Heart right ventricle (tissue), 16 donors: ENCODE results near the gene MLLT11. TPM values are rescaled to one million over a fixed set of nuclear protein-coding genes. Genes with fewer than 3 reads are reported as not detected.

Source experiments
- ATAC-seq, 8 donors: fragments of 200-7000 bp; cut with Tn5 transposase; one replicate each; pipeline ENCODE4 v1.9.1; 2020; ENCODE audit warnings: mild to moderate bottlenecking in 8 of 8, moderate library complexity in 8 of 8, moderate number of reproducible peaks in 1 of 8
- DNase-seq, 2 donors: peaks; one replicate each; pipeline ENCODE4 v3.0.0-alpha.2; 2020
- H3K27ac ChIP-seq, 10 donors: fragments of 200-600 bp; sonication (generic) in 2 of 10; one replicate each; pipeline versions ENCODE4 v1.5.0 to v1.8.0; 2020 to 2022; ENCODE audit warnings: mild to moderate bottlenecking in 3 of 10
- H3K27me3 ChIP-seq, 7 donors: fragments of 200-600 bp; one replicate each; pipeline ENCODE4 v1.8.0; 2021 to 2022; ENCODE audit warnings: mild to moderate bottlenecking in 2 of 7
- H3K36me3 ChIP-seq, 9 donors: fragments of 200-600 bp; sonication (generic) in 1 of 9; one replicate each; pipeline versions ENCODE4 v1.5.0 to v1.8.0; 2020 to 2022; ENCODE audit warnings: mild to moderate bottlenecking in 2 of 9
- H3K4me1 ChIP-seq, 9 donors: fragments of 200-600 bp; sonication (generic) in 1 of 9; one replicate each; pipeline versions ENCODE4 v1.5.0 to v1.8.0; 2020 to 2022; ENCODE audit warnings: mild to moderate bottlenecking in 4 of 9
- H3K4me3 ChIP-seq, 10 donors: fragments of 200-600 bp; sonication (generic) in 2 of 10; one replicate each; pipeline versions ENCODE4 v1.5.0 to v1.8.0; 2020 to 2022; ENCODE audit warnings: mild to moderate bottlenecking in 7 of 10, moderate library complexity in 2 of 10
- H3K9me3 ChIP-seq, 11 donors: fragments of 200-600 bp in 10 of 11; sonication (generic) in 2 of 11; one replicate each; pipeline versions ENCODE4 v1.5.0 to v1.8.0; 2013 to 2022; ENCODE audit warnings: mild to moderate bottlenecking in 2 of 11, control low read depth in 1 of 11, moderate library complexity in 1 of 11
- WGBS, 2 donors: extraction: QIAGEN DNeasy Blood & Tissue Kit; methylation state at CpG; one replicate each; pipeline ENCODE4 v1.1.7; 2013; ENCODE audit warnings: inconsistent platforms in 1 of 2; 5-methylcytosine and 5-hydroxymethylcytosine counted together
- intact Hi-C, 10 donors: fragments of 100-400 bp; cut with DNase I; formaldehyde crosslinking; loops; one replicate each; pipeline versions ENCODE4 v1.11.1 to v1.14.2; 2022
- polyA plus RNA-seq, 2 donors: library from polyadenylated mRNA; stranded (reverse); fragments of 200-250 nt; gene quantifications; one replicate each; pipeline ENCODE4 v1.2.3, GENCODE V29; 2013
- total RNA-seq, 10 donors: library from RNA; stranded (reverse); fragmentation: NEBNext Ultra II Directional in 3 of 10; extraction: Animal tissue kit (Norgen Biotek cat#: 25700) in 3 of 10; gene quantifications; one replicate each; pipeline versions ENCODE4 v1.2.1 to v1.2.4, GENCODE V29; 2021 to 2023
- TF ChIP-seq, protein P1 (sequence below), 9 donors: fragments of 200-600 bp; sonication (generic) in 2 of 9; IDR thresholded peaks; one replicate each; pipeline versions ENCODE4 v1.5.0 to v1.8.0; 2021 to 2022; ENCODE audit warnings: antibody characterized with exemption in 9 of 9, mild to moderate bottlenecking in 5 of 9, moderate library complexity in 1 of 9
- donor health status: Arrhythmogenic right ventricular cardiomyopathy.
- donor health status: ischemic (EF 13 %, LVEDD 7.1; RV severe dilation, severe dysfunction).
- donor health status: healthy with polysubstance abuse.
- donor health status: DM: no; HTN: yes; CAD: no.
- donor health status: DM: no; HTN: no; CAD: no.
- donor health status: ischemic (EF 25% LVEDD 6.9; RV normal size, moderate dysfunction).
- donor health status: ischemic (EF 25% LVEDD 5.7; RV mildly dilated, moderate dysfunction).
- donor health status: healthy.
- donor health status: DM: yes; HTN: yes; CAD: no.
- donor health status: Ischemic cardiomyopathy.
- donor health status: ischemic (EF 35%, LVEDD 5.7; RV mildly dilated, moderate dysfunction).
- donor health status: nonischemic (EF 11% LVEDD 7.7; RV severe dilation, severe dysfunction).
- donor health status: DM: yes; HTN: yes; CAD: no.
- donor health status: PGD.
- donor health status: ischemic (EF 29% LVEDD 5.4; RV normal size, mild dysfunction).
- donor health status: nonischemic (EF 23%, LVEDD 6.1; RV moderate dilation, normal function).

MLLT11 gene
- total and polyA plus RNA-seq, 12 donors, result 1.4 to 57.8 (median 22.6) TPM

GRCh38 chr1:151043163-151043562 lies 17.0 kb upstream of the MLLT11 start:
- whole genome bisulfite sequencing, 2 donors, result 93 to 97% methylated on average over 1 of the region's 1 CpG
- ATAC-seq (no peak), DNase-seq (no peak)
- Histone ChIP-seq H3K4me3 (no peak overlapping the region), H3K36me3 (peaks cover 0 to 22% (median 0%) of the 10 kb centered on the region in 9 donors), H3K27ac (no peak overlapping the region), H3K27me3 (no peaks in the 10 kb centered on the region), H3K4me1 (peaks cover 0 to 12% (median 4%) of the 10 kb centered on the region in 9 donors), H3K9me3 (no peaks in the 10 kb centered on the region)
- intact Hi-C loops, result no loop called here
- TF ChIP-seq, protein P1, sequence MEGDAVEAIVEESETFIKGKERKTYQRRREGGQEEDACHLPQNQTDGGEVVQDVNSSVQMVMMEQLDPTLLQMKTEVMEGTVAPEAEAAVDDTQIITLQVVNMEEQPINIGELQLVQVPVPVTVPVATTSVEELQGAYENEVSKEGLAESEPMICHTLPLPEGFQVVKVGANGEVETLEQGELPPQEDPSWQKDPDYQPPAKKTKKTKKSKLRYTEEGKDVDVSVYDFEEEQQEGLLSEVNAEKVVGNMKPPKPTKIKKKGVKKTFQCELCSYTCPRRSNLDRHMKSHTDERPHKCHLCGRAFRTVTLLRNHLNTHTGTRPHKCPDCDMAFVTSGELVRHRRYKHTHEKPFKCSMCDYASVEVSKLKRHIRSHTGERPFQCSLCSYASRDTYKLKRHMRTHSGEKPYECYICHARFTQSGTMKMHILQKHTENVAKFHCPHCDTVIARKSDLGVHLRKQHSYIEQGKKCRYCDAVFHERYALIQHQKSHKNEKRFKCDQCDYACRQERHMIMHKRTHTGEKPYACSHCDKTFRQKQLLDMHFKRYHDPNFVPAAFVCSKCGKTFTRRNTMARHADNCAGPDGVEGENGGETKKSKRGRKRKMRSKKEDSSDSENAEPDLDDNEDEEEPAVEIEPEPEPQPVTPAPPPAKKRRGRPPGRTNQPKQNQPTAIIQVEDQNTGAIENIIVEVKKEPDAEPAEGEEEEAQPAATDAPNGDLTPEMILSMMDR (IDR thresholded peaks at IDR 0.05), result no peak

DNA sequence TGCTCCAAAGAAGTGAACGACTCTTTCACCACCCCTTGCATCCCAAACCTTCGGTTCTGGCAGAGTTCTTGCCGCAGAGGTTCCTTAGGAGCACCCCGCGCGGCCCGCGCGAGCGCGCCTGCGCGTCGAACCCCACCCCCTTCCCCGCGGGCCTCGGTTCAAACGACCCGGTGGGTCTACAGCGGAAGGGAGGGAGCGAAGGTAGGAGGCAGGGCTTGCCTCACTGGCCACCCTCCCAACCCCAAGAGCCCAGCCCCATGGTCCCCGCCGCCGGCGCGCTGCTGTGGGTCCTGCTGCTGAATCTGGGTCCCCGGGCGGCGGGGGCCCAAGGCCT lies 12.6 kb upstream of the MLLT11 start, which contains the start of gene C1orf56:
TSS of gene C1orf56 (plus strand) at position 161 of the 334 bp plus-strand sequence. CDS start at position 258, 97 bp downstream.
- TF ChIP-seq, protein P1 (IDR thresholded peaks at IDR 0.05), result no peak
- Histone ChIP-seq H3K27ac (peak within 1 kb of the TSS; percentile 71 to 95 (median 90)), H3K4me1 (peaks cover 0 to 38% (median 28%) of the 10 kb centered on the region in 9 donors), H3K27me3 (no peaks in the 10 kb centered on the region), H3K4me3 (peak within 1 kb of the TSS; percentile 44 to 98 (median 76)), H3K36me3 (peaks cover 0 to 48% (median 13%) of the 10 kb centered on the region in 9 donors), H3K9me3 (no peaks in the 10 kb centered on the region)
- peak; percentile 59 to 76 for DNase-seq
- peak; percentile 82 to 88 (median 86) for ATAC-seq
- intact Hi-C loops, result loop anchor here in 1 of 10 donors (1.0 kb wide), 1 partner anchor 24 kb away; no protein-coding TSS in a partner anchor
- 1% methylated on average over 26 to 29 of the region's 29 CpGs for WGBS, 2 donors

- intact Hi-C loops, result loop anchor here in 1 of 10 donors (1.0 kb wide), 1 partner anchor 23 kb away; no protein-coding TSS in a partner anchor
- peaks cover 0 to 38% (median 28%) of the 10 kb centered on the region in 9 donors for H3K4me1 ChIP-seq
- H3K4me3 ChIP-seq, result peak overlapping the region; percentile 44 to 98 (median 76)
- peak; percentile 73 to 90 (median 86) for ATAC-seq
- no peaks in the 10 kb centered on the region for H3K27me3 ChIP-seq
- peaks cover 0 to 48% (median 18%) of the 10 kb centered on the region in 9 donors for H3K36me3 ChIP-seq
- peak overlapping the region; percentile 71 to 95 (median 90) for H3K27ac ChIP-seq
- 0% methylated on average over 48 of the region's 48 CpGs for WGBS, 2 donors
- peak; percentile 73 for DNase-seq
- no peaks in the 10 kb centered on the region for H3K9me3 ChIP-seq
- TF ChIP-seq, protein P1 (IDR thresholded peaks at IDR 0.05), result peak in 8 of 9 donors; percentile 25 to 68 (median 57)
These were observed 12.1 kb upstream of the MLLT11 start for GRCh38 chr1:151047925-151048644.

DNA sequence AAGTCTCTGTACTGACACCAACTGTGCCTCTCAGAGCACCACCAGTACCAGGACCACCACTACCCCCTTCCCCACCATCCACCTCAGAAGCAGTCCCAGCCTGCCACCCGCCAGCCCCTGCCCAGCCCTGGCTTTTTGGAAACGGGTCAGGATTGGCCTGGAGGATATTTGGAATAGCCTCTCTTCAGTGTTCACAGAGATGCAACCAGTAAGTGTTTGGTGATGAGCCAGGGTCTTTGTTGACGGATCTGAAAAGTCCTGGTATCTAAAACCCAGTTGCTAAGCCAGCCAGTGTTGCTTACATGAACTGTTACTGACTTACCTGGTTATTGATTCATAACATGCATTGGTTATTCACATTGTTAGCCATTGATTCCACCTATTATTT lies 11.6 kb upstream of the MLLT11 start:
- 11 to 15% methylated on average over 3 of the region's 3 CpGs for WGBS, 2 donors
- Histone ChIP-seq H3K4me1 (peaks cover 0 to 38% (median 28%) of the 10 kb centered on the region in 9 donors), H3K9me3 (no peaks in the 10 kb centered on the region), H3K36me3 (peaks cover 0 to 48% (median 24%) of the 10 kb centered on the region in 9 donors), H3K27me3 (no peaks in the 10 kb centered on the region), H3K27ac (peak overlapping the region; percentile 71 to 95 (median 90)), H3K4me3 (peak overlapping the region; percentile 44 to 98 (median 76))
- TF ChIP-seq, protein P1 (IDR thresholded peaks at IDR 0.05), result peak in 2 of 9 donors; percentile 2 to 63
- intact Hi-C loops, result no loop called here
- no peak for DNase-seq
- no peak for ATAC-seq
